ENCODE measurements around the gene CHRM2. TPM values are rescaled to one million over a fixed set of nuclear protein-coding genes. Genes with fewer than 3 reads are reported as not detected.

The CHRM2 gene
- total RNA-seq, 1 experiment from 2014 or later: not detected

GRCh38 chr7:136891850-136892249 is 23.4 kb downstream of the CHRM2 start:
- no TSS peak for BruUV-seq (replicated peaks)
- ChIA-PET CTCF (no interaction called here), POLR2A (no interaction called here), RAD21 (ENCODE audit: low non-redundant PET in 1 of 2, low total read pairs in 2 of 2, uncharacterized antibody in 2 of 2, unreplicated experiment in 2 of 2) (no interaction called here)
- Histone ChIP-seq H3K36me3 (ENCODE audit: control insufficient read depth in 1 of 2, insufficient read depth in 2 of 2, low read length in 2 of 2) (no peaks in the 10 kb centered on the region), H3K4me3 (replicated peaks in 1 of 2; ENCODE audit: low read depth in 1 of 2, low read length in 2 of 2) (no peak overlapping the region), H4K20me1 (ENCODE audit: insufficient read depth) (no peaks in the 10 kb centered on the region), H2AFZ (ENCODE audit: low read depth, low read length, poor library complexity, severe bottlenecking) (no peak overlapping the region), H3K79me2 (ENCODE audit: insufficient read depth, low read length) (no peaks in the 10 kb centered on the region), H3K4me1 (ENCODE audit: control insufficient read depth in 1 of 2, insufficient read depth in 2 of 2, low read length in 2 of 2) (no peaks in the 10 kb centered on the region), H3K27ac (ENCODE audit: low read depth, low read length) (no peak overlapping the region), H3K27me3 (ENCODE audit: insufficient read depth, low read length) (no peaks in the 10 kb centered on the region), H3K9me2 (ENCODE audit: insufficient read depth) (no peaks in the 10 kb centered on the region), H3K9ac (ENCODE audit: low read length) (no peak overlapping the region), H3K4me2 (ENCODE audit: low read length) (no peak overlapping the region), H3K9me3 (ENCODE audit: control insufficient read depth in 1 of 2, insufficient read depth in 1 of 2, low read depth in 1 of 2, low read length in 2 of 2) (peaks cover 5 to 17% of the 10 kb centered on the region in 2 experiments; a peak in 2 of 4 replicates)
- ATAC-seq (no peak), DNase-seq (ENCODE audit: low read depth, low spot score) (no peak)
- TF ChIP-seq EZH2phosphoT487 (IDR thresholded peaks at IDR 0.05; ENCODE audit: borderline replicate concordance) (no peak), POLR2AphosphoS5 (IDR thresholded peaks at IDR 0.05; ENCODE audit: low read depth, low read length) (no peak), CEBPB (IDR thresholded peaks at IDR 0.05; ENCODE audit: low read depth) (no peak), RAD21 (IDR thresholded peaks at IDR 0.05; ENCODE audit: low read depth) (no peak), CBX3 (IDR thresholded peaks at IDR 0.05; ENCODE audit: low read depth) (no peak), POLR2A (IDR thresholded peaks at IDR 0.05; ENCODE audit: borderline replicate concordance, extremely low read depth, insufficient read depth, insufficient read length) (no peak), JUND (IDR thresholded peaks at IDR 0.05) (no peak), ZBTB33 (IDR thresholded peaks at IDR 0.05; ENCODE audit: extremely low read depth, insufficient replicate concordance, low read length) (no peak), ZNF274 (IDR thresholded peaks at IDR 0.05; ENCODE audit: low read depth, low read length) (no peak), EGR1 (IDR thresholded peaks at IDR 0.05; ENCODE audit: low read depth) (no peak), SP1 (IDR thresholded peaks at IDR 0.05; ENCODE audit: low read depth) (no peak), YY1 (IDR thresholded peaks at IDR 0.05; ENCODE audit: extremely low read depth, insufficient replicate concordance, low read depth, low read length) (no peak), ELF1 (IDR thresholded peaks at IDR 0.05; ENCODE audit: borderline replicate concordance, low read depth) (no peak), FOSL1 (IDR thresholded peaks at IDR 0.05; ENCODE audit: low read depth) (no peak), ZFX (IDR thresholded peaks at IDR 0.05) (no peak), EZH2 (IDR thresholded peaks at IDR 0.05) (no peak), SIN3A (IDR thresholded peaks at IDR 0.05; ENCODE audit: low read depth) (no peak)
- TF ChIP-seq, protein P1, sequence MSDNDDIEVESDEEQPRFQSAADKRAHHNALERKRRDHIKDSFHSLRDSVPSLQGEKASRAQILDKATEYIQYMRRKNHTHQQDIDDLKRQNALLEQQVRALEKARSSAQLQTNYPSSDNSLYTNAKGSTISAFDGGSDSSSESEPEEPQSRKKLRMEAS (IDR thresholded peaks at IDR 0.05): no peak
- TF ChIP-seq, protein P2, sequence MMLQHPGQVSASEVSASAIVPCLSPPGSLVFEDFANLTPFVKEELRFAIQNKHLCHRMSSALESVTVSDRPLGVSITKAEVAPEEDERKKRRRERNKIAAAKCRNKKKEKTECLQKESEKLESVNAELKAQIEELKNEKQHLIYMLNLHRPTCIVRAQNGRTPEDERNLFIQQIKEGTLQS (IDR thresholded peaks at IDR 0.05): no peak
- TF ChIP-seq, protein P3, sequence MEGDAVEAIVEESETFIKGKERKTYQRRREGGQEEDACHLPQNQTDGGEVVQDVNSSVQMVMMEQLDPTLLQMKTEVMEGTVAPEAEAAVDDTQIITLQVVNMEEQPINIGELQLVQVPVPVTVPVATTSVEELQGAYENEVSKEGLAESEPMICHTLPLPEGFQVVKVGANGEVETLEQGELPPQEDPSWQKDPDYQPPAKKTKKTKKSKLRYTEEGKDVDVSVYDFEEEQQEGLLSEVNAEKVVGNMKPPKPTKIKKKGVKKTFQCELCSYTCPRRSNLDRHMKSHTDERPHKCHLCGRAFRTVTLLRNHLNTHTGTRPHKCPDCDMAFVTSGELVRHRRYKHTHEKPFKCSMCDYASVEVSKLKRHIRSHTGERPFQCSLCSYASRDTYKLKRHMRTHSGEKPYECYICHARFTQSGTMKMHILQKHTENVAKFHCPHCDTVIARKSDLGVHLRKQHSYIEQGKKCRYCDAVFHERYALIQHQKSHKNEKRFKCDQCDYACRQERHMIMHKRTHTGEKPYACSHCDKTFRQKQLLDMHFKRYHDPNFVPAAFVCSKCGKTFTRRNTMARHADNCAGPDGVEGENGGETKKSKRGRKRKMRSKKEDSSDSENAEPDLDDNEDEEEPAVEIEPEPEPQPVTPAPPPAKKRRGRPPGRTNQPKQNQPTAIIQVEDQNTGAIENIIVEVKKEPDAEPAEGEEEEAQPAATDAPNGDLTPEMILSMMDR (IDR thresholded peaks at IDR 0.05 in 2 of 3, conservative IDR thresholded peaks at IDR 0.05 in 1 of 3; ENCODE audit: borderline replicate concordance in 1 of 3, insufficient read depth in 1 of 3, low read depth in 2 of 3, low read length in 2 of 3): no peak
- intact Hi-C loops (cut with micrococcal nuclease): no loop called here
